Activated CD8-positive, alpha-beta T cell treated with anti-CD3 and anti-CD28 coated beads for 36 hours (primary cell): Measurements from ENCODE around the gene SPP1. TPM values are rescaled to one million over a fixed set of nuclear protein-coding genes. Genes with fewer than 3 reads are reported as not detected.

Experiments
- ATAC-seq: fragments of 200-7000 bp; cut with Tn5 transposase; one replicate; pipeline ENCODE4 v1.10.0; 2021; ENCODE audit warnings: mild to moderate bottlenecking, moderate library complexity
- CTCF ChIA-PET: fragments of 350-600 bp; sonication (Branson Sonifier 250); formaldehyde crosslinking; loops from one replicate; lab custom pipeline; 2021; ENCODE audit warnings: antibody characterized with exemption; lab: Charles Lee
- POLR2A ChIA-PET: fragments of 350-600 bp; sonication (Branson Sonifier 250); formaldehyde crosslinking; loops from one replicate; lab custom pipeline; 2021; ENCODE audit warnings: antibody characterized with exemption; lab: Charles Lee
- DNase-seq: peaks from one replicate; pipeline ENCODE4 v3.0.0-alpha.2; 2020
- H3K27ac Mint-ChIP-seq: one replicate; pipeline ENCODE4 v1.8.0; 2021; ENCODE audit warnings: mild to moderate bottlenecking, mixed read lengths
- H3K27me3 Mint-ChIP-seq: one replicate; pipeline ENCODE4 v1.8.0; 2021; ENCODE audit warnings: mixed read lengths
- H3K36me3 Mint-ChIP-seq: one replicate; pipeline ENCODE4 v1.8.0; 2021; ENCODE audit warnings: low read depth, mixed read lengths
- H3K4me1 Mint-ChIP-seq: one replicate; pipeline ENCODE4 v1.8.0; 2021; ENCODE audit warnings: low read depth, mixed read lengths
- H3K4me3 Mint-ChIP-seq: one replicate; pipeline ENCODE4 v1.8.0; 2021; ENCODE audit warnings: mild to moderate bottlenecking, moderate library complexity, mixed read lengths
- H3K9me3 Mint-ChIP-seq: one replicate; pipeline ENCODE4 v1.8.0; 2021; ENCODE audit warnings: mixed read lengths
- intact Hi-C: fragments of 100-400 bp; cut with micrococcal nuclease; formaldehyde crosslinking; loops from one replicate; pipeline ENCODE4 v1.10.0; 2022
- total RNA-seq, 2 experiments: library from RNA; stranded (reverse); gene quantifications; one replicate each; pipeline ENCODE4 v1.2.3, GENCODE V29; 2021
- TF ChIP-seq, protein P1 (sequence below): fragments of 200-600 bp; IDR thresholded peaks from one replicate; pipeline ENCODE4 v1.8.0; 2022; ENCODE audit warnings: antibody characterized with exemption, mild to moderate bottlenecking

The SPP1 gene
- total RNA-seq, 2 experiments from 2014 or later: not detected

DNA sequence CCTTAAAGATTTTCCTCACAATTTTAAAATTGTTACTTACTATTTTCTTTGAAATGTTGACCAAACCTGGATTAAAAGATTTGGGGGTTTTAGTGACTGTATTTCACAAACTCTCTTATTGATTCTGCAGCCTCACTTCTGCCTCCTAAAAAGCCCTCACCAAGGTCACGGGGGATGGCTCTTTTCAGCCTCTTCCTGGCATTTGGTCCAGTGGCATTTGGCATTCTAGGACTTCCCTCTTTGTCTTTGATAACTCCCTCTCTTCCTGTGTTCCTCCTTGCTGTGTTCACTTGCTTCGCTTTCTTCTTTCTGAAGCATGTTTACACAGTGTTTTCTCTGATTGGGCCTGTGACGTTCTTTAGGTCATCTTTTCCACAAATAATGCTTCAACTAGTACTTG is 53.4 kb downstream of the SPP1 start:
- ATAC-seq (no peak), DNase-seq (no peak)
- ChIA-PET POLR2A (interaction anchor here (1.2 kb wide), 1 partner anchor 490 kb away, joined by 3 read pairs; no protein-coding TSS in a partner anchor), CTCF (interaction anchor here (4.8 kb wide), 1 partner anchor 181 kb away, joined by 128 read pairs; no protein-coding TSS in a partner anchor)
- TF ChIP-seq, protein P1, sequence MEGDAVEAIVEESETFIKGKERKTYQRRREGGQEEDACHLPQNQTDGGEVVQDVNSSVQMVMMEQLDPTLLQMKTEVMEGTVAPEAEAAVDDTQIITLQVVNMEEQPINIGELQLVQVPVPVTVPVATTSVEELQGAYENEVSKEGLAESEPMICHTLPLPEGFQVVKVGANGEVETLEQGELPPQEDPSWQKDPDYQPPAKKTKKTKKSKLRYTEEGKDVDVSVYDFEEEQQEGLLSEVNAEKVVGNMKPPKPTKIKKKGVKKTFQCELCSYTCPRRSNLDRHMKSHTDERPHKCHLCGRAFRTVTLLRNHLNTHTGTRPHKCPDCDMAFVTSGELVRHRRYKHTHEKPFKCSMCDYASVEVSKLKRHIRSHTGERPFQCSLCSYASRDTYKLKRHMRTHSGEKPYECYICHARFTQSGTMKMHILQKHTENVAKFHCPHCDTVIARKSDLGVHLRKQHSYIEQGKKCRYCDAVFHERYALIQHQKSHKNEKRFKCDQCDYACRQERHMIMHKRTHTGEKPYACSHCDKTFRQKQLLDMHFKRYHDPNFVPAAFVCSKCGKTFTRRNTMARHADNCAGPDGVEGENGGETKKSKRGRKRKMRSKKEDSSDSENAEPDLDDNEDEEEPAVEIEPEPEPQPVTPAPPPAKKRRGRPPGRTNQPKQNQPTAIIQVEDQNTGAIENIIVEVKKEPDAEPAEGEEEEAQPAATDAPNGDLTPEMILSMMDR: no peak
- intact Hi-C loops: no loop called here
- Mint-ChIP-seq H3K27ac (no peak overlapping the region), H3K4me1 (peaks cover 13% of the 10 kb centered on the region), H3K36me3 (peaks cover 17% of the 10 kb centered on the region), H3K4me3 (no peak overlapping the region), H3K9me3 (peaks cover 16% of the 10 kb centered on the region), H3K27me3 (no peaks in the 10 kb centered on the region)

DNA sequence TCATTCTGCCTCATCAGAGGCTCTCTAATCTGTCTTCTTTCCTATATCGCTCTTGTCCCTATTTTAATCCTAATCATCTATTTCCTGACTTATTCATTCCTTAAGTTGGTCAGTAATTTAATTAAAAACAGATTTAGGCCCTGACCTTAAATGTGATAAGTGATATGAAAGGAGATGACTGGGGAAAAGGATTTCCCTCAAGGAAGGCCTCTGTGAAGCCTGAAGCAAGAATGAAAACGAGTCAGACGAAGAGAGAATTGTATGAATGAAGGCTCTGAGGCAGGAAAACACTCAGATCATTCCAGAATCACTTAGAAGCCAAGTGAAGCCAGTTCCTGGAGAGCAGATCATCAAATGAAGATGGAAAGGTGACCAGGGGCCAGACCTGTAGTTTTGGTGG is 54.0 kb downstream of the SPP1 start:
- CTCF ChIA-PET: interaction anchor here (4.8 kb wide), 1 partner anchor 181 kb away, joined by 128 read pairs; no protein-coding TSS in a partner anchor
- no peak overlapping the region for H3K4me3 Mint-ChIP-seq
- H3K9me3 Mint-ChIP-seq: peaks cover 16% of the 10 kb centered on the region
- peaks cover 17% of the 10 kb centered on the region for H3K36me3 Mint-ChIP-seq
- peaks cover 13% of the 10 kb centered on the region for H3K4me1 Mint-ChIP-seq
- TF ChIP-seq, protein P1: no peak
- POLR2A ChIA-PET: interaction anchor here (1.2 kb wide), 1 partner anchor 489 kb away, joined by 3 read pairs; no protein-coding TSS in a partner anchor
- DNase-seq (no peak), ATAC-seq (no peak)
- intact Hi-C loops: no loop called here
- H3K27me3 Mint-ChIP-seq: no peaks in the 10 kb centered on the region
- H3K27ac Mint-ChIP-seq: no peak overlapping the region

DNA sequence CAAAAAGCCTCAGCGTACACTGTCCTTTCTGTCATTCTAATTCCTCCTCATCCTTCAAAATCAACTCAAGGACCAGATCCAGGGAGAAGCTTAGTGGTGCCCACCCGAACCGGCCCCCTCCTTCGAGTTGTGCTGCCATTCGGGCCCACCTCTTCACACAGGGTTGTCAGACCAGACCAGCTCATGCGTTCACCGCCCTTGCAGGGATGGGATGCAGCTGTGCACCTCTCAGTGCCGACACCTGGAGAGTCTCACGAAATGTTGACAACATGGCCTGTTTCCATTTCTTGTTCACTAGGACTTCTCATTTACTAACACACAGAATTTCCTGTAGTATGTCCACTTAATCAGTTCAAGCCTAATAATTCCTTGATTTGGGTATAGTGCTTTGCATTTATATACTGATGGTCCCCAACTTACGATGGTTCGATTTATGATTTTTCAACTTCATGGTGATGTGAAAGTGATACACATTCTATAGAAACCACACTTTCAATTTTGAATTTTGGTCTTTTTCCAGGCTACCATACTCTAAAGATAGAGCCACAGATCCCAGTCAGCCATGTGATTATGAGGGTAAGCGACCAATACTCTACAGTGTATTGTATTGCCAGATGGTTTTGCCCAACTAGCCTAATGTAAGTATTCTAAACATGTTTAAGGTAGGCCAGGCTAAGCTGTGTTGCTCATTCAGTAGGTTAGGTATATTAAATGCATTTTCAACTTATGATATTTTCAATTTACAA is 55.2 kb downstream of the SPP1 start:
- no peak overlapping the region for H3K4me3 Mint-ChIP-seq
- H3K27ac Mint-ChIP-seq: no peak overlapping the region
- no peak for DNase-seq
- H3K36me3 Mint-ChIP-seq: peaks cover 15% of the 10 kb centered on the region
- no peaks in the 10 kb centered on the region for H3K27me3 Mint-ChIP-seq
- intact Hi-C loops: no loop called here
- CTCF ChIA-PET: interaction anchor here (0.9 to 4.8 kb wide), 3 partner anchors 9 to 185 kb away, joined by 3 to 128 read pairs (median 11); no protein-coding TSS in a partner anchor
- H3K4me1 Mint-ChIP-seq: peaks cover 13% of the 10 kb centered on the region
- POLR2A ChIA-PET: no interaction called here
- ATAC-seq: no peak
- peaks cover 14% of the 10 kb centered on the region for H3K9me3 Mint-ChIP-seq
- TF ChIP-seq, protein P1: no peak

Other genes starting within 250 kb of the SPP1 start
- gene IBSP, start 176.2 kb upstream of the SPP1 start, total RNA-seq: not detected
- not detected for gene MEPE, start 142.7 kb upstream of the SPP1 start, total RNA-seq
- gene PKD2, start 31.9 kb downstream of the SPP1 start, total RNA-seq: 1 to 10 TPM; 2.3 to 2.8 TPM
- gene ABCG2, start 182.9 kb downstream of the SPP1 start, total RNA-seq: under 1 TPM; 0.25 to 0.54 TPM